Neural progenitor cell (in vitro differentiated cells): Measurements from ENCODE around the gene FXYD7. TPM values are rescaled to one million over a fixed set of nuclear protein-coding genes. Genes with fewer than 3 reads are reported as not detected.

Experiments
- DNase-seq: peaks from one replicate; pipeline ENCODE4 v3.0.0-alpha.2; 2016; ENCODE audit warnings: low spot score
- H2AFZ ChIP-seq: fragments of 200-600 bp; sonication (generic); replicated peaks from 2 replicates; pipeline ENCODE4 v1.6.1; 2016; ENCODE audit warnings: antibody characterized with exemption
- H3F3A ChIP-seq: fragments of 200-600 bp; sonication (generic); 2 replicates; pipeline ENCODE4 v1.6.1; 2016; ENCODE audit warnings: antibody characterized with exemption, low read depth
- H3K27ac ChIP-seq: fragments of 200-600 bp; sonication (generic); 2 replicates; pipeline ENCODE4 v1.5.1; 2016; ENCODE audit warnings: mild to moderate bottlenecking
- H3K27me3 ChIP-seq: fragments of 200-600 bp; sonication (generic); 2 replicates; pipeline ENCODE4 v1.6.1; 2016; ENCODE audit warnings: mild to moderate bottlenecking, moderate library complexity
- H3K36me3 ChIP-seq: fragments of 200-600 bp; sonication (generic); 2 replicates; pipeline ENCODE4 v1.5.1; 2016
- H3K4me1 ChIP-seq: fragments of 200-600 bp; sonication (generic); 2 replicates; pipeline ENCODE4 v1.6.1; 2016; ENCODE audit warnings: mixed run types
- H3K4me2 ChIP-seq: fragments of 200-600 bp; sonication (generic); 2 replicates; pipeline ENCODE4 v1.6.1; 2016
- H3K4me3 ChIP-seq: fragments of 200-600 bp; sonication (generic); 2 replicates; pipeline ENCODE4 v1.5.1; 2016
- H3K79me2 ChIP-seq: fragments of 200-600 bp; sonication (generic); 2 replicates; pipeline ENCODE4 v1.6.1; 2016; ENCODE audit warnings: low read depth
- H3K9ac ChIP-seq: fragments of 200-600 bp; sonication (generic); 2 replicates; pipeline ENCODE4 v1.6.1; 2016
- H3K9me3 ChIP-seq: fragments of 200-600 bp; sonication (generic); 2 replicates; pipeline ENCODE4 v1.5.1; 2016; ENCODE audit warnings: low read depth
- H4K20me1 ChIP-seq: fragments of 200-600 bp; sonication (generic); 2 replicates; pipeline ENCODE4 v1.6.1; 2016; ENCODE audit warnings: low read depth
- H3K27ac Mint-ChIP-seq: 3 replicates; pipeline ENCODE4 v1.8.0; 2021; ENCODE audit warnings: mixed read lengths
- H3K27me3 Mint-ChIP-seq: 2 replicates; pipeline ENCODE4 v1.8.0; 2022; ENCODE audit warnings: low read depth, mild to moderate bottlenecking, inconsistent platforms, moderate library complexity, mixed read lengths; ENCODE audit not compliant: insufficient read depth
- H3K36me3 Mint-ChIP-seq: 3 replicates; pipeline ENCODE4 v1.8.0; 2021; ENCODE audit warnings: mixed read lengths
- H3K4me1 Mint-ChIP-seq: 3 replicates; pipeline ENCODE4 v1.8.0; 2021; ENCODE audit warnings: mixed read lengths
- H3K4me3 Mint-ChIP-seq: 3 replicates; pipeline ENCODE4 v1.8.0; 2021; ENCODE audit warnings: mild to moderate bottlenecking, moderate library complexity, mixed read lengths
- H3K9me3 Mint-ChIP-seq: 3 replicates; pipeline ENCODE4 v1.8.0; 2020; ENCODE audit warnings: mixed read lengths
- EZH2 ChIP-seq: fragments of 200-600 bp; sonication (generic); IDR thresholded peaks from 2 replicates; pipeline ENCODE4 v1.6.1; 2017; ENCODE audit warnings: antibody characterized with exemption, mild to moderate bottlenecking, moderate library complexity
- EZH2phosphoT487 ChIP-seq: fragments of 200-600 bp; sonication (generic); IDR thresholded peaks from 2 replicates; pipeline ENCODE4 v1.6.1; 2017; ENCODE audit warnings: antibody characterized with exemption
- total RNA-seq: library from RNA; depleted of rRNA; stranded (reverse); fragments of >200 nt; gene quantifications from 2 replicates; pipeline ENCODE4 v1.2.3, GENCODE V29; 2015; ENCODE audit warnings: low replicate concordance
- TF ChIP-seq, protein P1 (sequence below): fragments of 200-600 bp; sonication (generic); IDR thresholded peaks from 2 replicates; pipeline ENCODE4 v1.5.1; 2017; ENCODE audit warnings: antibody characterized with exemption, mild to moderate bottlenecking

Gene FXYD7
- total RNA-seq, 1 donor from 2014 or later: 0.13 TPM

DNA sequence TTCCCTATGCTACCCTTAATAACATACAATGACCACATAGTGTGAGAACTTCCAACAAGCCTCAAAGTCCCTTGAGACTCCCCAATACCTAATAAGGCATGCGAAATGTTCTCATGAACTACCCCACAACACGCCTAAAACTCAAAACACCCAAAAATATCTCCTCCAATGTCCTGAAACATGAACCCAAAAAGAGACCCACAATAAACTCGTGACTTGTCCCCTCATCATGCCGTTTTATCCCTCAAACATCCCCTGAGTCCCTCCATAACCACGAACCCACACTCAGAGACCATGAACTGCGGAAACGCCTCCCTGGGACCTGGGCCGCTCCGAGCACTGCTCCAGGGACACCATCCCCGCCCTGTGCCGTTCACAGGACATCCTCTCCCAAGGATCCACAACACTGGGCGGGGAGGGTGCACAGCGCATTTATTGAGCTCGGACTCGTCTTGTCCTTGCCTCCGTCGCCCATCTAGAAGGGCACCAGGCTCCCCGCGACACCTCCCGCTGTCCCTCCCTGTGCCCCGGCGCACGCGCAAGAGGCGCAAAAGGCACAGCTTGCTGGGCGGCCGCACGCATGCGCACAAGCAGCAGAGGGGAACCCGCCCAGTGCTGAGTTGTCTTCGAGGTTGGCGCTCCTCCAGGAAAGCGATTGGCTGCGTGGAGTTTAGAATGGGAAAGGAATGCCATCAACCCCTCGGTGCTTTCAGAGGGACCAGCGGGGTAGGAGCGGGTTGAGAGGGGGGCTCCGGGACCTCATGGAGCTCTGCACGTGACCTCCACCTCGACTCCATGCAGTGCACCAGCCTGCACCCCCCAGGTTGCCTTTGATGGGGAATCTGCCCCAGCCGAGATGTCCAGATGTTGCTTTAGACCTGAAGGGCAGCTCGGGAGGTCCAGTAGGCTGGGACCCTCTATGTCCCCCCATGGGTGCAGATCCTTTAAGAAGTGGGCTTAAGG, 18.7 kb upstream of the FXYD7 start:
- H3K27ac ChIP-seq: no peak overlapping the region
- peaks cover 15% of the 10 kb centered on the region for H3K4me1 ChIP-seq
- DNase-seq: peak; percentile 33
- H3K9me3 Mint-ChIP-seq: no peaks in the 10 kb centered on the region
- no peaks in the 10 kb centered on the region for H3K36me3 Mint-ChIP-seq
- H3K4me3 ChIP-seq: no peak overlapping the region
- peaks cover 19% of the 10 kb centered on the region for H3K4me1 Mint-ChIP-seq
- H3K27me3 Mint-ChIP-seq: peaks cover 4% of the 10 kb centered on the region
- H3K79me2 ChIP-seq: no peaks in the 10 kb centered on the region
- H2AFZ ChIP-seq: no peak overlapping the region
- TF ChIP-seq, protein P1, sequence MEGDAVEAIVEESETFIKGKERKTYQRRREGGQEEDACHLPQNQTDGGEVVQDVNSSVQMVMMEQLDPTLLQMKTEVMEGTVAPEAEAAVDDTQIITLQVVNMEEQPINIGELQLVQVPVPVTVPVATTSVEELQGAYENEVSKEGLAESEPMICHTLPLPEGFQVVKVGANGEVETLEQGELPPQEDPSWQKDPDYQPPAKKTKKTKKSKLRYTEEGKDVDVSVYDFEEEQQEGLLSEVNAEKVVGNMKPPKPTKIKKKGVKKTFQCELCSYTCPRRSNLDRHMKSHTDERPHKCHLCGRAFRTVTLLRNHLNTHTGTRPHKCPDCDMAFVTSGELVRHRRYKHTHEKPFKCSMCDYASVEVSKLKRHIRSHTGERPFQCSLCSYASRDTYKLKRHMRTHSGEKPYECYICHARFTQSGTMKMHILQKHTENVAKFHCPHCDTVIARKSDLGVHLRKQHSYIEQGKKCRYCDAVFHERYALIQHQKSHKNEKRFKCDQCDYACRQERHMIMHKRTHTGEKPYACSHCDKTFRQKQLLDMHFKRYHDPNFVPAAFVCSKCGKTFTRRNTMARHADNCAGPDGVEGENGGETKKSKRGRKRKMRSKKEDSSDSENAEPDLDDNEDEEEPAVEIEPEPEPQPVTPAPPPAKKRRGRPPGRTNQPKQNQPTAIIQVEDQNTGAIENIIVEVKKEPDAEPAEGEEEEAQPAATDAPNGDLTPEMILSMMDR: no peak
- TF ChIP-seq EZH2phosphoT487: no peak
- no peak for TF ChIP-seq EZH2
- H3K36me3 ChIP-seq: no peaks in the 10 kb centered on the region
- H3K4me3 Mint-ChIP-seq: no peak overlapping the region
- H3K9me3 ChIP-seq: no peaks in the 10 kb centered on the region
- no peak overlapping the region for H3K27ac Mint-ChIP-seq
- no peaks in the 10 kb centered on the region for H3K27me3 ChIP-seq
- H3F3A ChIP-seq: peaks cover 3% of the 10 kb centered on the region
- H3K4me2 ChIP-seq: peak overlapping the region; percentile 66
- H3K9ac ChIP-seq: no peak overlapping the region
- no peaks in the 10 kb centered on the region for H4K20me1 ChIP-seq

DNA sequence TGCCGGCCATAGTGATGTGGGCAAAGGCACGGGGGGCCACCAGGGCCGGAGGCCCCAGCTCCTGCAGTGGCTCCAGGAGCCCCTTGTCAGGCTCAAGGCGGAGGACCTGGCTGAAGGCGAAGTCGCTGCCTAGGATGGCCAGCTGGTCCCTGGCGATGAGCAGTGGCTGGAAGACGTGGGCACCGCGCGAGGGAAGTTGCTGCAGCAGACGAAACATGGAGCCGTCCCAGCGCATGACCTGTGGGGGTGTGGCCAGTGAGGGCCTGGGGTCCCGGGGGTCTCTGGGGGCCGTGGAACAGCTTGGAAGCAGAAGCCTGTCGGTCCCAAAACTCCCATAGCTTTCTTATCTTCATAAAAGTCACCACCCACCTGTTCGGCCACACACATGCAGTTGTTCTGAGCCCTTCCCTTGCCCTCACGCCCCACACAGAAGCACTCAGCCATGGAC, 17.8 kb upstream of the FXYD7 start:
- Mint-ChIP-seq H3K4me3 (no peak overlapping the region), H3K27me3 (peaks cover 2% of the 10 kb centered on the region), H3K36me3 (no peaks in the 10 kb centered on the region), H3K27ac (peak overlapping the region; percentile 87), H3K4me1 (peaks cover 19% of the 10 kb centered on the region), H3K9me3 (no peaks in the 10 kb centered on the region)
- Histone ChIP-seq H3K4me2 (no peak overlapping the region), H3K79me2 (no peaks in the 10 kb centered on the region), H3K36me3 (no peaks in the 10 kb centered on the region), H3K4me3 (no peak overlapping the region), H3K4me1 (peaks cover 15% of the 10 kb centered on the region), H3K27ac (no peak overlapping the region), H3K9me3 (no peaks in the 10 kb centered on the region), H4K20me1 (no peaks in the 10 kb centered on the region), H3K9ac (no peak overlapping the region), H2AFZ (no peak overlapping the region), H3K27me3 (no peaks in the 10 kb centered on the region), H3F3A (peaks cover 3% of the 10 kb centered on the region)
- TF ChIP-seq, protein P1: no peak
- no peak for DNase-seq

DNA sequence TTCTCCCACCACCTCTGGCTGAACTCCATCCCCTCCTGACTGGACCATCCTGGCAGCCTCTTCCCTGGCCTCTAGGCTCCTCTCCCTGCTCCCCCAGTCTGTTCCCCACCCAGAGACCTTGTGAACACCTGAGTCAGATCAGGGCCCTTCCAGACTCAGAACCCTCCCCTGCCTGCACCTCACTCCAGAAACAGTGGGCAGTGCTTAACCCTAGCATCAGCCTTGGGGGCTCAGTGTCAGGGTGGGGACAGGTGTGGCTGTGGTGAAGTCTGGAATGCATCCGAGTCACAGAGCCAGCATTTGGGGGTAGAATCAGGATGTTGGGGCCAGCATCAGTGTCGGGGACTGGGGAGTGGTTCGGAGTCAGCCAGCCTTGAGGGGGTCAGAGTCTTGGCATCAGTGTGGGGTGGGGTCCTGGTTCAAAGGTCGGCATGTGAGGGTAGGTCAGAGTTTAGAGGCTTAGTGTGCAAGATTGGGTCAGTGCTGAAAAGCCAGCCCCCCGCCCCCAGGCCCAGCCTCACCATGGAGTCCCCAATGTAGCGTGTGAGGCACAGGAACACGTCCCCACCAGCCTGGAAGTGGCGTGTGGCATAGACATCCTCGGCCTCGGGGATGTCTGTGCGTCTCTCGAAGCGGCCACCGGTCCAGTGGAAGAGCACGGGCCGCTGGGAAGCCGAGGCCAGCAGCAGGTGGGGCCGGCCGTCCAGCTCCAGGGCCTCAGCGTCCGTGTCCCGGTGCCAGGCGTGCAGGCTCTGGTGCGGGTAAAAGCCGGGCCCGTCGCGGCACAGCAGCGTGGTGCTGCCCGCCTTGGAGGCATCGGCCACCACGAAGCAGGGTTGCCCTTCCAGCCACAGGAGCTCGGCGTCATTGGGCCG, 17.1 kb upstream of the FXYD7 start:
- no peak overlapping the region for H3K4me3 Mint-ChIP-seq
- peaks cover 3% of the 10 kb centered on the region for H3F3A ChIP-seq
- peaks cover 2% of the 10 kb centered on the region for H3K27me3 Mint-ChIP-seq
- no peaks in the 10 kb centered on the region for H3K9me3 Mint-ChIP-seq
- no peaks in the 10 kb centered on the region for H3K9me3 ChIP-seq
- H3K27me3 ChIP-seq: no peaks in the 10 kb centered on the region
- DNase-seq: no peak
- peaks cover 15% of the 10 kb centered on the region for H3K4me1 ChIP-seq
- H3K79me2 ChIP-seq: no peaks in the 10 kb centered on the region
- H3K9ac ChIP-seq: no peak overlapping the region
- TF ChIP-seq, protein P1: no peak
- no peak for TF ChIP-seq EZH2
- no peak for TF ChIP-seq EZH2phosphoT487
- no peak overlapping the region for H3K4me2 ChIP-seq
- H3K36me3 Mint-ChIP-seq: no peaks in the 10 kb centered on the region
- no peaks in the 10 kb centered on the region for H3K36me3 ChIP-seq
- peak overlapping the region; percentile 87 for H3K27ac Mint-ChIP-seq
- peaks cover 19% of the 10 kb centered on the region for H3K4me1 Mint-ChIP-seq
- no peak overlapping the region for H3K4me3 ChIP-seq
- no peaks in the 10 kb centered on the region for H4K20me1 ChIP-seq
- no peak overlapping the region for H3K27ac ChIP-seq
- H2AFZ ChIP-seq: no peak overlapping the region
